ENCODE data around the gene WDR43.

WDR43 gene

GRCh38 chr2:28894470-28895188 lies at the start of gene WDR43:
TSS of gene WDR43 (plus strand) at chr2:28894667. CDS start at chr2:28894699, 32 bp downstream.
- no peak for TF ChIP-seq PPARA (CRISPR knock-in tag; IDR thresholded peaks at IDR 0.05; ENCODE audit: borderline replicate concordance)
- TF ChIP-seq BACH2 (CRISPR knock-in tag; IDR thresholded peaks at IDR 0.05; ENCODE audit: borderline replicate concordance): no peak
- no peak for TF ChIP-seq ZFP3 (CRISPR knock-in tag; IDR thresholded peaks at IDR 0.05)
- TF ChIP-seq CSDC2 (CRISPR knock-in tag; IDR thresholded peaks at IDR 0.05): no peak
- no peak for TF ChIP-seq POU6F1 (CRISPR knock-in tag; IDR thresholded peaks at IDR 0.05; ENCODE audit: borderline replicate concordance, low read depth)
- TF ChIP-seq ARNTL (CRISPR knock-in tag; IDR thresholded peaks at IDR 0.05; ENCODE audit: borderline replicate concordance, low read depth): no peak
- TF ChIP-seq TCF4 (CRISPR knock-in tag; IDR thresholded peaks at IDR 0.05; ENCODE audit: borderline replicate concordance): no peak
- no peak for TF ChIP-seq ZNF565 (CRISPR knock-in tag; conservative IDR thresholded peaks at IDR 0.05; ENCODE audit: low read depth)
- no peak for TF ChIP-seq TSHZ2 (CRISPR knock-in tag; IDR thresholded peaks at IDR 0.05)
- TF ChIP-seq SNAI2 (CRISPR knock-in tag; IDR thresholded peaks at IDR 0.05): peak; percentile 75; the same call in 1 of the 2 replicates
- TF ChIP-seq ISL1 (CRISPR knock-in tag; IDR thresholded peaks at IDR 0.05): no peak; the same call in 1 of the 2 replicates
- 0 out of 2 replicates have a peak, but pooled peaks have one; percentile 39 for TF ChIP-seq GLIS3 (CRISPR knock-in tag; IDR thresholded peaks at IDR 0.05)
- ATAC-seq: peak; percentile 95

- ATAC-seq: no peak
- TF ChIP-seq ZC3H10 (CRISPR knock-in tag; IDR thresholded peaks at IDR 0.05) (no peak), OSR1 (CRISPR knock-in tag; IDR thresholded peaks at IDR 0.05) (no peak), BACH2 (CRISPR knock-in tag; IDR thresholded peaks at IDR 0.05; ENCODE audit: borderline replicate concordance) (no peak), ZFP3 (CRISPR knock-in tag; IDR thresholded peaks at IDR 0.05) (no peak), ARNTL (CRISPR knock-in tag; IDR thresholded peaks at IDR 0.05; ENCODE audit: borderline replicate concordance, low read depth) (no peak), ZFP30 (CRISPR knock-in tag; IDR thresholded peaks at IDR 0.05) (no peak), ZNF8 (CRISPR knock-in tag; IDR thresholded peaks at IDR 0.05) (no peak)
- TF ChIP-seq, protein P1, sequence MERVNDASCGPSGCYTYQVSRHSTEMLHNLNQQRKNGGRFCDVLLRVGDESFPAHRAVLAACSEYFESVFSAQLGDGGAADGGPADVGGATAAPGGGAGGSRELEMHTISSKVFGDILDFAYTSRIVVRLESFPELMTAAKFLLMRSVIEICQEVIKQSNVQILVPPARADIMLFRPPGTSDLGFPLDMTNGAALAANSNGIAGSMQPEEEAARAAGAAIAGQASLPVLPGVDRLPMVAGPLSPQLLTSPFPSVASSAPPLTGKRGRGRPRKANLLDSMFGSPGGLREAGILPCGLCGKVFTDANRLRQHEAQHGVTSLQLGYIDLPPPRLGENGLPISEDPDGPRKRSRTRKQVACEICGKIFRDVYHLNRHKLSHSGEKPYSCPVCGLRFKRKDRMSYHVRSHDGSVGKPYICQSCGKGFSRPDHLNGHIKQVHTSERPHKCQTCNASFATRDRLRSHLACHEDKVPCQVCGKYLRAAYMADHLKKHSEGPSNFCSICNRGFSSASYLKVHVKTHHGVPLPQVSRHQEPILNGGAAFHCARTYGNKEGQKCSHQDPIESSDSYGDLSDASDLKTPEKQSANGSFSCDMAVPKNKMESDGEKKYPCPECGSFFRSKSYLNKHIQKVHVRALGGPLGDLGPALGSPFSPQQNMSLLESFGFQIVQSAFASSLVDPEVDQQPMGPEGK (CRISPR knock-in tag; IDR thresholded peaks at IDR 0.05; ENCODE audit: borderline replicate concordance): no peak
Observed at GRCh38 chr2:28855193-28855592, 39.3 kb upstream of the WDR43 start.

- no peak for ATAC-seq
- TF ChIP-seq ZNF565 (CRISPR knock-in tag; conservative IDR thresholded peaks at IDR 0.05; ENCODE audit: low read depth) (no peak), ZFP30 (CRISPR knock-in tag; IDR thresholded peaks at IDR 0.05) (no peak), RARB (CRISPR knock-in tag; IDR thresholded peaks at IDR 0.05) (no peak), CREB5 (CRISPR knock-in tag; IDR thresholded peaks at IDR 0.05; ENCODE audit: low read depth) (no peak), OSR1 (CRISPR knock-in tag; IDR thresholded peaks at IDR 0.05) (no peak), ISL1 (CRISPR knock-in tag; IDR thresholded peaks at IDR 0.05) (no peak), PPARA (CRISPR knock-in tag; IDR thresholded peaks at IDR 0.05; ENCODE audit: borderline replicate concordance) (no peak), TSHZ2 (CRISPR knock-in tag; IDR thresholded peaks at IDR 0.05) (no peak), TOX (CRISPR knock-in tag; IDR thresholded peaks at IDR 0.05; ENCODE audit: borderline replicate concordance) (no peak), GLIS3 (CRISPR knock-in tag; IDR thresholded peaks at IDR 0.05) (no peak), TCF4 (CRISPR knock-in tag; IDR thresholded peaks at IDR 0.05; ENCODE audit: borderline replicate concordance) (no peak), ZNF8 (CRISPR knock-in tag; IDR thresholded peaks at IDR 0.05) (no peak), ZC3H10 (CRISPR knock-in tag; IDR thresholded peaks at IDR 0.05) (no peak), ZNF70 (CRISPR knock-in tag; IDR thresholded peaks at IDR 0.05) (no peak), SNAI2 (CRISPR knock-in tag; IDR thresholded peaks at IDR 0.05) (no peak), ESRRG (CRISPR knock-in tag; IDR thresholded peaks at IDR 0.05) (no peak), ZFP3 (CRISPR knock-in tag; IDR thresholded peaks at IDR 0.05) (no peak), CSDC2 (CRISPR knock-in tag; IDR thresholded peaks at IDR 0.05) (no peak)
- TF ChIP-seq, protein P1 (CRISPR knock-in tag; IDR thresholded peaks at IDR 0.05; ENCODE audit: borderline replicate concordance): no peak
Observed at GRCh38 chr2:28855977-28856376, 38.5 kb upstream of the WDR43 start.

Measured in SK-N-SH treated with all-trans-retinoic acid at 6 μM for 48 hours (cell line).